ENCODE data around the gene KRT36.

Gene KRT36

GRCh38 chr17:41456204-41456603 is 33.5 kb downstream of the KRT36 start:
- Histone ChIP-seq H3K36me3 (replicated peaks; ENCODE audit: insufficient read depth, low read length) (no peaks in the 10 kb centered on the region), H3K4me2 (ENCODE audit: low read depth, low read length) (no peak overlapping the region), H3K79me2 (ENCODE audit: low read length) (no peaks in the 10 kb centered on the region), H3K9ac (ENCODE audit: low read length) (no peak overlapping the region), H3K27me3 (replicated peaks; ENCODE audit: insufficient read depth, low read length) (no peaks in the 10 kb centered on the region), H3F3A (ENCODE audit: insufficient read depth, low read length) (no peaks in the 10 kb centered on the region), H3K9me2 (replicated peaks; ENCODE audit: insufficient read depth, low read length) (no peaks in the 10 kb centered on the region), H3K4me3 (ENCODE audit: low read length) (no peak overlapping the region), H3K9me3 (replicated peaks; ENCODE audit: insufficient read depth, low read length) (no peaks in the 10 kb centered on the region), H2AFZ (ENCODE audit: low read length) (no peak overlapping the region), H4K20me1 (ENCODE audit: insufficient read depth, low read length) (no peaks in the 10 kb centered on the region), H3K4me1 (ENCODE audit: low read length) (no peaks in the 10 kb centered on the region), H3K27ac (ENCODE audit: low read length) (no peak overlapping the region)
- no peak for TF ChIP-seq CTCF (IDR thresholded peaks at IDR 0.05; ENCODE audit: low read length)
- TF ChIP-seq EZH2 (optimal IDR thresholded peaks at IDR 0.05; ENCODE audit: low read depth, low read length), result no peak
- TF ChIP-seq EZH2phosphoT487 (IDR thresholded peaks at IDR 0.05; ENCODE audit: low read length), result no peak
- DNase-seq, result no peak

GRCh38 chr17:41455236-41455635 is 34.5 kb downstream of the KRT36 start:
- Histone ChIP-seq H3K9ac (ENCODE audit: low read length) (no peak overlapping the region), H3K9me2 (replicated peaks; ENCODE audit: insufficient read depth, low read length) (no peaks in the 10 kb centered on the region), H3K36me3 (replicated peaks; ENCODE audit: insufficient read depth, low read length) (no peaks in the 10 kb centered on the region), H3K79me2 (ENCODE audit: low read length) (no peaks in the 10 kb centered on the region), H3K4me2 (ENCODE audit: low read depth, low read length) (no peak overlapping the region), H3K4me1 (ENCODE audit: low read length) (no peaks in the 10 kb centered on the region), H4K20me1 (ENCODE audit: insufficient read depth, low read length) (no peaks in the 10 kb centered on the region), H3K4me3 (ENCODE audit: low read length) (no peak overlapping the region), H3K27me3 (replicated peaks; ENCODE audit: insufficient read depth, low read length) (no peaks in the 10 kb centered on the region), H3K27ac (ENCODE audit: low read length) (no peak overlapping the region), H2AFZ (ENCODE audit: low read length) (no peak overlapping the region), H3K9me3 (replicated peaks; ENCODE audit: insufficient read depth, low read length) (no peaks in the 10 kb centered on the region), H3F3A (ENCODE audit: insufficient read depth, low read length) (no peaks in the 10 kb centered on the region)
- DNase-seq, result no peak
- no peak for TF ChIP-seq CTCF (IDR thresholded peaks at IDR 0.05; ENCODE audit: low read length)
- no peak for TF ChIP-seq EZH2 (optimal IDR thresholded peaks at IDR 0.05; ENCODE audit: low read depth, low read length)
- TF ChIP-seq EZH2phosphoT487 (IDR thresholded peaks at IDR 0.05; ENCODE audit: low read length), result no peak

GRCh38 chr17:41453066-41453465 is 36.6 kb downstream of the KRT36 start:
- Histone ChIP-seq H3K27me3 (replicated peaks; ENCODE audit: insufficient read depth, low read length) (no peaks in the 10 kb centered on the region), H3F3A (ENCODE audit: insufficient read depth, low read length) (no peaks in the 10 kb centered on the region), H3K9ac (ENCODE audit: low read length) (no peak overlapping the region), H3K9me3 (replicated peaks; ENCODE audit: insufficient read depth, low read length) (no peaks in the 10 kb centered on the region), H4K20me1 (ENCODE audit: insufficient read depth, low read length) (no peaks in the 10 kb centered on the region), H2AFZ (ENCODE audit: low read length) (no peak overlapping the region), H3K27ac (ENCODE audit: low read length) (no peak overlapping the region), H3K4me3 (ENCODE audit: low read length) (no peak overlapping the region), H3K9me2 (replicated peaks; ENCODE audit: insufficient read depth, low read length) (no peaks in the 10 kb centered on the region), H3K4me1 (ENCODE audit: low read length) (no peaks in the 10 kb centered on the region), H3K4me2 (ENCODE audit: low read depth, low read length) (no peak overlapping the region), H3K79me2 (ENCODE audit: low read length) (no peaks in the 10 kb centered on the region), H3K36me3 (replicated peaks; ENCODE audit: insufficient read depth, low read length) (no peaks in the 10 kb centered on the region)
- no peak for TF ChIP-seq CTCF (IDR thresholded peaks at IDR 0.05; ENCODE audit: low read length)
- no peak for TF ChIP-seq EZH2phosphoT487 (IDR thresholded peaks at IDR 0.05; ENCODE audit: low read length)
- TF ChIP-seq EZH2 (optimal IDR thresholded peaks at IDR 0.05; ENCODE audit: low read depth, low read length), result no peak
- no peak for DNase-seq
